Psoas muscle (tissue), 8 donors: ENCODE results near the gene TFAP2D. TPM values are rescaled to one million over a fixed set of nuclear protein-coding genes. Genes with fewer than 3 reads are reported as not detected.

Source experiments
- ATAC-seq, 4 donors: fragments of 200-7000 bp; cut with Tn5 transposase; one replicate each; pipeline ENCODE4 v1.9.1; 2020; ENCODE audit warnings: moderate library complexity in 3 of 4, mild to moderate bottlenecking in 2 of 4
- DNase-seq, 2 donors: peaks; one replicate each; pipeline ENCODE4 v3.0.0-alpha.2; 2020
- H3K27ac ChIP-seq: fragments of 200-600 bp; one replicate; pipeline ENCODE4 v1.8.0; 2022
- H3K27me3 ChIP-seq, 3 donors: fragments of 200-600 bp in 1 of 3; one replicate each; pipeline versions ENCODE4 v1.6.1 to v1.8.0; 2013 to 2022; ENCODE audit warnings: low read length in 2 of 3, mild to moderate bottlenecking in 2 of 3, moderate library complexity in 1 of 3; ENCODE audit not compliant: insufficient read depth in 3 of 3
- H3K36me3 ChIP-seq, 2 donors: fragments of 200-600 bp in 1 of 2; one replicate each; pipeline versions ENCODE4 v1.6.1 to v1.8.0; 2013 to 2022; ENCODE audit warnings: low read depth in 1 of 2, mild to moderate bottlenecking in 1 of 2, moderate library complexity in 1 of 2; ENCODE audit not compliant: insufficient read depth in 1 of 2
- H3K4me1 ChIP-seq: fragments of 200-600 bp; one replicate; pipeline ENCODE4 v1.8.0; 2022
- H3K4me3 ChIP-seq: fragments of 200-600 bp; one replicate; pipeline ENCODE4 v1.8.0; 2022; ENCODE audit warnings: mild to moderate bottlenecking
- H3K9me3 ChIP-seq: fragments of 200-600 bp; one replicate; pipeline ENCODE4 v1.8.0; 2022
- WGBS, 3 donors: extraction: QIAGEN DNeasy Blood & Tissue Kit; methylation state at CpG; one replicate each; pipeline versions ENCODE4 v1.1.6 to v1.1.7; 2013; 5-methylcytosine and 5-hydroxymethylcytosine counted together
- intact Hi-C, 2 donors: fragments of 100-400 bp; cut with DNase I; formaldehyde crosslinking; loops; one replicate each; pipeline versions ENCODE4 v1.11.0 to v1.14.2; 2022
- polyA plus RNA-seq, 3 donors: library from polyadenylated mRNA; stranded (reverse); fragments of 200-250 nt; gene quantifications; one replicate each; pipeline ENCODE4 v1.2.3, GENCODE V29; 2013
- total RNA-seq, 4 donors: library from RNA; stranded (reverse); fragmentation: NEBNext Ultra II Directional in 2 of 4; extraction: Animal tissue kit (Norgen Biotek cat#: 25700) in 2 of 4; gene quantifications; one replicate each; pipeline versions ENCODE4 v1.2.1 to v1.2.4, GENCODE V29; 2021 to 2023
- TF ChIP-seq, protein P1 (sequence below): fragments of 200-600 bp; IDR thresholded peaks from one replicate; pipeline ENCODE4 v1.8.0; 2022; ENCODE audit warnings: antibody characterized with exemption
- donor health status: healthy with polysubstance abuse.
- donor health status: DM: no; HTN: no; CAD: no; lungs with moderate emphysema.
- donor health status: Bipolar disorder and iron deficiency.
- donor health status: healthy.
- donor health status: DM: yes; HTN: yes; CAD: no.
- donor health status: DM: no; HTN: no; CAD: no.
- donor health status: DM: no; HTN: no; CAD: no.
- donor health status: DM: yes; HTN: yes; CAD: no.

The TFAP2D gene
- total and polyA plus RNA-seq, 7 donors = not detected

DNA sequence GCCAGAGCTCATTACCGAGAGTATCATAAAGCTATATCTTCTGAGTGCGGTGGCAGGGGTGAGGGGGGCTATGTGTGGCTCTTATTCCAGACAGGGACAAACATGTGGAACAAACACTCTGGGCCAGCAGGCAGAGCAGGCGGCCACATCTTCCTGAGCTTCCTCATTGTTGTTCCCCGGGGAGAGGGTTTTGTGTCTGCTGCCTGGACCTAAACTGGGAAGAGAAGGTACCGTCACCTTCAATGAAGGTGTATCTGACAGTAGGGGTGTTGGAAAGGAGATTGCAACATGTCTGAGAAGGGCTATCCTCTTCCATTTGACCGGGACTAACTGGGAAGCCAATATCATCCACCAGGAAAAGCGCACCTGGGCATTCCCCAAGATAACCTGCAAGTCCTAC lies 1.6 kb upstream of the TFAP2D start:
- H3K4me3 ChIP-seq = no peak overlapping the region
- no peak overlapping the region for H3K27ac ChIP-seq
- H3K9me3 ChIP-seq = no peaks in the 10 kb centered on the region
- no peaks in the 10 kb centered on the region for H3K36me3 ChIP-seq
- H3K27me3 ChIP-seq = peaks cover 21 to 76% (median 25%) of the 10 kb centered on the region in 3 donors
- 9 to 13% (median 11%) methylated on average over 7 of the region's 7 CpGs for WGBS, 3 donors
- TF ChIP-seq, protein P1, sequence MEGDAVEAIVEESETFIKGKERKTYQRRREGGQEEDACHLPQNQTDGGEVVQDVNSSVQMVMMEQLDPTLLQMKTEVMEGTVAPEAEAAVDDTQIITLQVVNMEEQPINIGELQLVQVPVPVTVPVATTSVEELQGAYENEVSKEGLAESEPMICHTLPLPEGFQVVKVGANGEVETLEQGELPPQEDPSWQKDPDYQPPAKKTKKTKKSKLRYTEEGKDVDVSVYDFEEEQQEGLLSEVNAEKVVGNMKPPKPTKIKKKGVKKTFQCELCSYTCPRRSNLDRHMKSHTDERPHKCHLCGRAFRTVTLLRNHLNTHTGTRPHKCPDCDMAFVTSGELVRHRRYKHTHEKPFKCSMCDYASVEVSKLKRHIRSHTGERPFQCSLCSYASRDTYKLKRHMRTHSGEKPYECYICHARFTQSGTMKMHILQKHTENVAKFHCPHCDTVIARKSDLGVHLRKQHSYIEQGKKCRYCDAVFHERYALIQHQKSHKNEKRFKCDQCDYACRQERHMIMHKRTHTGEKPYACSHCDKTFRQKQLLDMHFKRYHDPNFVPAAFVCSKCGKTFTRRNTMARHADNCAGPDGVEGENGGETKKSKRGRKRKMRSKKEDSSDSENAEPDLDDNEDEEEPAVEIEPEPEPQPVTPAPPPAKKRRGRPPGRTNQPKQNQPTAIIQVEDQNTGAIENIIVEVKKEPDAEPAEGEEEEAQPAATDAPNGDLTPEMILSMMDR = no peak
- no peaks in the 10 kb centered on the region for H3K4me1 ChIP-seq
- intact Hi-C loops = no loop called here
- ATAC-seq (no peak), DNase-seq (no peak)

DNA sequence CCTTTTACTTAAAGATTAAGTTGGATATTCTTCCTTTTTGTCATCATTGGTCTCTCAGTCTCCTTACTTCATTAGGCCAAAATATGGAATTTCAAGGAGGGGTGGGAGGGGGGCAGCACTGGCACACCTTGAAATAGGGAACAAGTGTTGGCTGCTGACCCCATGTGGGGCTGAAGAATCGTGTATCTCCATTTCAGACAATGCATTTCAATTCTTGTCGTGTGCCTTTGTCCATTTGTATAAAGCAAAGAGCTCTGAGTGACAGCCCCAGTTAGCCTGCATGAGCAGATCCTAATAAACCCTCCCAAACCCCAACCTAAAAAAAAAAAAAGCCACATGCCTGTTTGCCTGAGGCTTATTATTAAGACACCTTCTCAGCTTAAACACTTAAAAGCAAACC lies 1.0 kb upstream of the TFAP2D start:
- Histone ChIP-seq H3K36me3 (no peaks in the 10 kb centered on the region), H3K4me3 (no peak overlapping the region), H3K9me3 (no peaks in the 10 kb centered on the region), H3K4me1 (no peaks in the 10 kb centered on the region), H3K27me3 (peaks cover 24 to 76% (median 26%) of the 10 kb centered on the region in 3 donors), H3K27ac (no peak overlapping the region)
- ATAC-seq (no peak), DNase-seq (no peak)
- WGBS, 3 donors = 0 to 2% (median 2%) methylated on average over 2 of the region's 2 CpGs
- intact Hi-C loops = no loop called here
- TF ChIP-seq, protein P1 = no peak

DNA sequence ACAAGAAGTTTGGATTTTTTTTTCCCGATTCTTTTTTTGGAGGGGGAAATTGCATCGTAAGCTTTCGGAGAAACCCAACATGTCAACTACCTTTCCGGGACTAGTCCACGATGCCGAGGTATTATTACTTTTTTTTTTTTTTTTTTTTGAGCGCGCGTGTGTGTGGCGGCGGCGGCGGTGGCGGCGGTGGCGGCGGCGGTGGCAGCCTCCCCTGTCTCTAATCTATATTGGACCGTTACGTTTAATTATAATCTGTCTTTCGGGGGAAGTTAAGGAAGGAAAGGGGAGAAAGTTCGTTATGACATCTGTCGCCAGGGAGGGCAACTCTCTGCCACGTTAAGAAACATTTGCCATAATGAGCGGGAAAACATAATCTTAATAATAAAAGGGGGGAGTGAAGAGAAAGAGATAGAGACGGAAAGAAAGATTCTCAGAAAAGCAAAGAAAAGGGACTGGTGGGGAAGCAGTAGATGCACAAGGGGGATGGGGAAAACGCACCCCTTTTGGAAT lies 706 bp downstream of the TFAP2D start:
- no peaks in the 10 kb centered on the region for H3K4me1 ChIP-seq
- DNase-seq (no peak), ATAC-seq (no peak)
- no peaks in the 10 kb centered on the region for H3K9me3 ChIP-seq
- H3K36me3 ChIP-seq = no peaks in the 10 kb centered on the region
- peaks cover 19 to 64% (median 26%) of the 10 kb centered on the region in 3 donors for H3K27me3 ChIP-seq
- TF ChIP-seq, protein P1 = no peak
- H3K27ac ChIP-seq = no peak overlapping the region
- 1 to 3% (median 2%) methylated on average over 27 of the region's 27 CpGs for WGBS, 3 donors
- H3K4me3 ChIP-seq = no peak overlapping the region
- intact Hi-C loops = no loop called here

DNA sequence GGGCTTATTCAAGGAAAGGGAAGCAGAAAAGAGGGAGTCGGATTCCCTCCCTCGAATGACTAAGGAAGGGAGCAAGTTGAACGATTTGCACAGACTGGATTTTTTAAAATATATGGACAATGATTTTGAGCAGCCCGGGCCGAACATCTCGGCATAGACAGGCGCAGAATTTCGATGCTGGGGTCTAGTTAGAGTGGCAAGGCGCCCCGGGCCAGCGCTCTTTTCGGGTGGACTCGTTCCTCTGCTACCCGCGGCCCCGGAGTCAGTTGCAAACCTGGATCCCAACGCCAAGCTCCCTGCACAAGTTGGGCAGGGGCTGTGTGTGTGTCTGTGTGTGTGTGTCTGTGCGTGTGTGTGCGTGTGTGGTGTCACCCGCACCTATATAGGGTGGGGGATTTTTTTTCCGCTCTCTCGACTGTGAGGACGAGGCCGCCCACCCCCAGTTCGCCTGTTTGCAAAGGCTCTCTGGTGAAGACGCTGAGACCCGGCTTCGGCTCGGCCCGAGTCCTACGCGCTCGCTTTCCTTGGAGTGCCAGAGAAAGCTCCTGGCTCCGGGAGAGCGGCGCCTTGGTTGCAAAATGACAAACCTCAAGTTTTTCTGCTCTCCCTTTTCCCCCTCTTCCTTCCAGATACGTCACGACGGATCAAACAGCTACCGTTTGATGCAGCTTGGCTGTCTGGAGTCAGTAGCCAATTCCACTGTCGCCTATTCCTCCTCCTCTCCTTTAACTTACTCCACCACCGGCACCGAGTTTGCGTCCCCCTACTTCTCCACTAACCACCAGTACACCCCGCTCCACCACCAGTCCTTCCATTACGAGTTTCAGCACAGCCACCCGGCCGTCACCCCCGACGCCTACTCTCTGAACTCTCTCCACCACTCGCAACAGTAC lies 1.4 kb downstream of the TFAP2D start:
- Histone ChIP-seq H3K27ac (no peak overlapping the region), H3K36me3 (no peaks in the 10 kb centered on the region), H3K9me3 (no peaks in the 10 kb centered on the region), H3K27me3 (peaks cover 16 to 64% (median 26%) of the 10 kb centered on the region in 3 donors), H3K4me3 (no peak overlapping the region), H3K4me1 (no peaks in the 10 kb centered on the region)
- intact Hi-C loops = no loop called here
- 1% methylated on average over 51 of the region's 51 CpGs for WGBS, 3 donors
- ATAC-seq (no peak), DNase-seq (no peak)
- TF ChIP-seq, protein P1 = no peak
